GM18858 (cell line): Measurements from ENCODE around the gene AFF1.
"Not testable (repeated sequence)": the region's sequence is repeated elsewhere in the genome, so short reads cannot be mapped to it uniquely, and the experiment has no call there.

ENCODE experiments used
- ATAC-seq: cut with Tn5 transposase; IDR thresholded peaks from one replicate; pipeline ENCODE4 v1.9.1; 2021; ENCODE audit not compliant: unreplicated experiment

AFF1 gene

DNA sequence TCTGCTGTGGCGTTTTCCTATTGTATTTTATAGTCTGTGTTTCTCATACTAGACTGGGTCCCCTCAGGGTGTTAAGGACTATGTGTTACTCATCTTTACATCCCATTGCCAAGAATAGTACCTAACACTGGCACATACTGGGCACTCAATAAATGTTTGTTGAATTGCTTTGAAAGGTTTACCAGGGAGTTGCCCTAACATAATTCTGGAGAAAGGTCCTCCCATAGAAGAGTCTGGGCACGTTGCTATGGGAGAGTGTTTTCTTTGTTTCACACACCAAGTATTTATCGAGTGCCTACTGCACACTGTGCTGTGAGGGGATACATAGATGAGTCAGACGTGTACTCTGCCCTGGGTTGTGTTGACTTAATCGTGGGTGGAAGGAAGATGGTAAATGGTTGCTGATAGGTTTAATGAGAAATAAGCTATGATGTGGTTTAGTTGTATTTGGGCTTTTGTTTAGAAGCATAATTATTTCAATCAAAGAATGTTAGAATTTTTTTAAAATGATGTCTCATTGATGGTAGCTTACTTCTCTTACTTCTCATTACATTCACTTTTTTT, 42.9 kb downstream of the AFF1 start:
- ATAC-seq, result peak; percentile 95

DNA sequence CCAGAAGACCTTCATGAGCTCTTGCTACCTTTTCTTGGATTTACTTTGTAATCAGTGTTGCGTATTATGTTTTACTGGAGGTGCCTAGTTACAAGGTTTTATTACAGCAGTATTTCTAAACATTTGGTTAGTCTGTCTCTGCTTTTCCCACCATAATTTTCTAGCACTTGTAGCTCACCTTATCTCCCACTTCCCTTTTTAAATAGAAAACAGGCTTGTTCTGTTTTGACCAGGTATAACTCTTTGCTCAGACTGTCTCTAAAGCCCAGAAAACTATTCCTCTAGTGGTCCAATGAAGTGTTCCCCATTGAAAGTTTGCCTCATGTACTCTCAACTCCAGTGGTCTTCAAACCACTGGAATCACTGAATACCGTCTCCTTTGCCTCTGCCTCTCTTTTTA, 43.9 kb downstream of the AFF1 start:
- no peak for ATAC-seq

DNA sequence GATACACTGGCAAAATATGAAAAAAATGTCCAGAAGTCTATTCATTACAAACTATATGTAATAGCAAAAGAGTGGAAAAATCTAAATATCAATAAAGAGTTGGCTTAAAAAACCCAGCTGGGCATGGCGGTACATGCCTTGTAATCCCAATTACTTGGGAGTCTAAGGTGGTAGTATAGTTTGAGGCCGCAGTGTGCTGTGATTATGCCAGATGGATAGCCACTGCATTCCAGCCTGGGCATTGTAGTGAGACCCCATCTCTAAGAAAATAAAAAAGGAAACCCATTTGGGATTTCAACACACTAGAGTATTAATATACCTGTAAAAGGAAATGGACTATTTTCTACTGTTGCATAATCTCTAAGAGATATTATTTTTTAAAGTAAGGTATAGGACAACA, 45.4 kb downstream of the AFF1 start:
- no peak for ATAC-seq

DNA sequence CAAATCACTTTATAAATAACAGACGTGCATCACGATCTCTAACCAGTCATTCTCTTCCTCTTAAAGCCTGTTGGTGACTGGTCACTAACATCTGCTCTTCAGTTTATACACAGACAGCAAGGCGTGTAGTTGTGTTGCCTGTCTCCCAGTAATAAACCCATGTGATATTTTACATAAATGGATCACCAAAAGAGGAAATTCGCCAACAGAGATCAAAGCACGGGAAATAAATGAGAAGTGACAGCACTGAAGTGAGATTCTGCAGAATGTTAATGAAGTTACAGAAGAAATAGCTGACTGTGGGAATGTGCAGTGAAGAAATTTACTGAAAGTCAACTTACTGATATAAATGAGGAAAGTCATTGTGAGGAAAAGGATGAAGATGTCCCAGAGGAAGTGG, 47.0 kb downstream of the AFF1 start:
- no peak for ATAC-seq

DNA sequence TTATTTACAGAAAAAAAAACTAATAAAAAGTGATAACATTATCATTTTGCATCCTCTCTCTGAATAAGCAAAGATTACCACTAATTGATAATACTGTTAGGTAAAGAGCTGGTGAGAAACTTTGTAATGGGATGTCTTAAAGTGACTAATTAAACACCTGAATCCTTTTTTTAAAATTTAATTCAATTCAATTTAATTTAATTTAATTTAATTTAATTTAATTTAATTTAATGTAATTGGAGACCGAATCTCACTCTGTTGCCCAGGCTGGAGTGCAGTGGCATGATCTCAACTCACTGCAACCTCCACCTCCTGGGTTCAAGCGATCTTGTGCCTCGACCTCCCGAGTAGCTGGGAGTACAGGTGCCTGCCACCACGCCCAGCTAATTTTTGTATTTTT, 51.0 kb downstream of the AFF1 start:
- not testable (repeated sequence) for ATAC-seq

DNA sequence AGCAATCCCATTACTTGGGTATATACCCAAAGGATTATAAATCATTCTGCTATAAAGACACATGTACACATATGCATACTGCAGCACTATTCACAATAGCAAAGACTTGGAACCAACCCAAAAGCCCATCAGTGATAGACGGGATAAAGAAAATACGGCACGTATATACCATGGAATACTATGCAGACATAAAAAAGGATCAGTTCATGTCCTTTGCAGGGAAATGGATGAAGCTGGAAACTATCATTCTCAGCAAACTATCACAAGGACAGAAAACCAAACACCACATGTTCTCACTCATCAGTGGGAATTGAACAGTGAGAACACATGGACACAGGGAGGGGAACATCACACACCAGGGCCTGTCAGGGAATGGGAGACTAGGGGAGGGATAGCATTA, 54.8 kb downstream of the AFF1 start:
- not testable (repeated sequence) for ATAC-seq

DNA sequence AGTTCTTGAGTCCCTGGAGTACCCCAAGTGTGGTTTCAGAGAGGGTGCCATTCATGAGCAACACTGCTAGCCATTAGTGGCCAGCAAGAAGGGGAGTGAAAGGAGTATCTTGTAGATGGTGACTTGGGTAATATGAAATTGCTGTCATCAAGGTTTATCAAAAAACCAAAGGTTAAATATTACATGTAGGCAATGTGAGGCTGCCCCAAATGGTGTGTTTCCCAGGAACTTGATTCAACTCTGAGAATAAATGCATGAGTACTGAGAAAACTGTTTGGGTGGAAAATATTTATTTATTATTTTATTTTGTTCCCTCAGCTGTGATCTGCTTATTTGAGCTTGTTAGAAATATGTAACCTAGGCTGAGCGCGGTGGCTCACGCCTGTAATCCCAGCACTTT, 55.7 kb downstream of the AFF1 start:
- no peak for ATAC-seq

DNA sequence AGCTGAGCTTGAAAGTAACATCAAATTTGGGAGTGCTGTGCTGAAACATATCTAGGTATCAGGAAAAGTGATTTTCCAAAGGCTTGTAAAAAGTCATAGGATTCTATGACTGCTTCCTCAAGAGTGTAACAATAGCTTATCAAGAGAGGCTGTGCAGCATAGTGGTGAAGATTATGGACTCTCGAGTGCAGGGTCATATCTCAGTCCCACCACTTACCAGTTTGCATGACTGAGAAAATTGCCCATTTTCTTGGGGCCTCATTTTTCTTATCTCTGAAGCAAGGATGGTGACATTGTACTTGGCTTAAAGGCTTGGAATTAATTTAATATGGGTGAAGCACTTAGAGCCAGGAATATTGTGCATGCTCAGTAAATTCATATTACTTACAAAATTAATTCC, 57.2 kb downstream of the AFF1 start:
- ATAC-seq, result no peak

DNA sequence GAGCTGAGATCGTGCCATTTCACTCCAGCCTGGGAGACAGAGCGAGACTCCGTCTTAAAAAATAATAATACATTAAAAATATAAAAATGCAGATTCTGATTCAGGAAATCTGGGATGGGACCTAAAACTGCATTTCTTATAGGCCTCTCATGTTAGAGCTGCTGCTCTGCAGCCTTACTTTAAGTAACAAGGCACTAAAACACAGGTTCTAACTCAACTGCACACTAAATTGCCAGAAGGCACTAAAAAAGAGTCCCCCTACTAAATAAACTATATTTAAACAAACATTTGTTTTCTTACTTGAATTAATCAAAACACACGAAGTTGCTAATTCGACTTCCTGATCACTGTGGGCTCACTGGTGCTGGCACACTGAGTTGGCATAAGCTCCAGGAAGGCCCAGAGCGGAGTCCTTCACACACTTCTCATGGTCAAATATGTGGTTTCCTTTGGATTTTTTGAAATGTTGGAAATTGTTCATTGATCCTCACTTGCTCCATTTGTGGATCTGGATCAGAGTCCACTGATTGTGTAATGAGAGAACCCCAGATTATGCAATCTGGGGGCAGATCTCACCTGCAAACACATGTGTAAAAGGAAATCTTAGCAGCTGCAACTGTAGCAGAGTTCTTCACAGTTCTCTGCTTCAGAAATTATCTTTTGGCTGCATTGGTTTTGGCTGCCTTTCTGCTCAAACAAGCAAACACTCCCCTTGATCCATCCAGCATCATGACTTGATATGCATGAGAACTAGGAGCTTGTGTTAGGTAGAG, 59.3 kb downstream of the AFF1 start:
- ATAC-seq, result no peak

DNA sequence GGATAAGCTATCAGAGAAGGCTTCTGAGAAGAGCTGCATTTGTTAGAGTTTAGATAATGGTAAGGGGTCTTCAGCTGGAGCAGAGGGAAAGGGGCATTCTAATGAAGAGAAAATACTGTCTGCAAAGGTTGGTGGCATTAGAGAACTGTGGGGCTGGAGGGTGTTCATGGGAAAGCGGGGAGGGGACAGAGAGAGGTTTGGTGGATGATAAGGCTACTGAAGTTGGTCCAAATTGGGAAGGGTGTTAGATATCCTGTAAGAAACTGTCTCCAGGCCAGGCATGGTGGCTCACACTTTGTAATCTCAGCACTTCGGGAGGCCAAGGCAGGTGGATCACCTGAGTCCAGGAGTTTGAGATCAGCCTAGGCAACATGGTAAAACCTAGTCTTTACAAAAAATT, 59.9 kb downstream of the AFF1 start:
- no peak for ATAC-seq

DNA sequence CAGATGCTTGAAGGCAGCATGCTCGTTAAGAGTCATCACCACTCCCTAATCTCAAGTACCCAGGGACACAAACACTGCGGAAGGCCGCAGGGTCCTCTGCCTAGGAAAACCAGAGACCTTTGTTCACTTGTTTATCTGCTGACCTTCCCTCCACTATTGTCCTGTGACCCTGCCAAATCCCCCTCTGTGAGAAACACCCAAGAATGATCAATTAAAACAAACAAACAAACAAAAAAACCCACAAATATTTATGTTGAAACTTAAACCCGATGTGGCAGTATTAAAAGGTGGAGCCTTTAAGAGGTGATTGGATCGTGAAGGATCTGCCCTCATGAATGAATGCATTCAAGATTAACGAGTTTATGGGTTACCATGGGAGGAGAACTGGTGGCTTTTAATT, 61.7 kb downstream of the AFF1 start:
- not testable (repeated sequence) for ATAC-seq

DNA sequence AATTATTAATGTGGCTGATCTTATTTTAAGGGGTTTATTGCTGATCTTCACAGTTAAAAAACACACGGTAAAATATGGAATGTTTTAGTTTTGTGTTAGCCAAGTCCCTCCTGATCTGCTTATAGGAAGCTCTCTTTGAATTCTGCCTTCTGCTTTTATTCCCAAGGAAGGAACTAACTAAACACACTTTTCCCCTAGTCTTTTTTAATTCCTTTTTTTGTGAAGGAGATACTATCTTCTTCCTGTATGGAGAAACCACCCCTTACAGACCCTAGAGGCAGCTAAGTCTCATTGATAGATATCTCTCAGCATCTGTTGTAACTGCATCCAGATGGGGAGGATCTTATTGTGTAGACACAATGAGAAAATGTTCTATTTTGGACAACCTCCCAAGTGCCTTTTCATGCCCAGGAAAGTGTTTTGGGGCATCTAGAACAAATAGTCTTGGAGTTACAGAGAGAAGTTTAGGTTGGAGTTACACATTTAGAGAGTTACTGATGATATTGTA, 64.4 kb downstream of the AFF1 start:
- no peak for ATAC-seq

DNA sequence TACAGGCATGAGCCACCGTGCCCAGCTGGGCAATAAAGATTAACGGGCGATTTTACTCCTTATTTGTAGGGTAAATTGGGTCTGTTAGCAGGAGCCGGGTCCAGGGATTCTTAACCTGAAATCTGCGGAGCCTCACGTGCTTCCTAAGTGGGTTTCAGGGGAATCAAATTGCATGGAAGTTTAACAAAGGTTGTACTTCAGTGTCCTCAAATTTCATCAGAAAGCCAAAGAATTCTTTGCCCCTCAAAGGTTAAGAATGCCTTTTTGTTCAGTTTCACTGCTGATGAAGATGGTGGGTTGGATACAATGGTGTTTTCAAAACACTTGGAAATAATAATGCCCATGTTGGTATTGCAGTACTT, 67.9 kb downstream of the AFF1 start:
- ATAC-seq, result no peak

DNA sequence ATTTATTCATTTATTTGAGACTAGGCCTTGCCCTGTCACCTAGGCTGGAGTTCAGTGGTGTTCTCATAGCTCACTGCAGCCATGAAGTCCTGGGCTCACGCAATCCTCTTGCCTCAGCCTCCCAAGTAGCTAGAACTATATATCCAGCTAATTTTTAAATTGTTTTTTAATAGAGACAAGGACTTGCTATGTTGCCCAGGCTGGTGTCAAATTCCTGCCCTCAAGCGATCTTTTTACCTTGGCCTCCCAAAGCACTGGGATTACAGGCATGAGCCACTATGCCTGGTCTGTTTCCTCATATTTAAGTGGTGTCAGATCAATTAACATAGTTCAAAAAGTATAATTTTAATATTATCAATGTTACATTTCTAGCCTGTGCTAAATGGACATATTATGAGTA, 68.5 kb downstream of the AFF1 start:
- ATAC-seq, result no peak

DNA sequence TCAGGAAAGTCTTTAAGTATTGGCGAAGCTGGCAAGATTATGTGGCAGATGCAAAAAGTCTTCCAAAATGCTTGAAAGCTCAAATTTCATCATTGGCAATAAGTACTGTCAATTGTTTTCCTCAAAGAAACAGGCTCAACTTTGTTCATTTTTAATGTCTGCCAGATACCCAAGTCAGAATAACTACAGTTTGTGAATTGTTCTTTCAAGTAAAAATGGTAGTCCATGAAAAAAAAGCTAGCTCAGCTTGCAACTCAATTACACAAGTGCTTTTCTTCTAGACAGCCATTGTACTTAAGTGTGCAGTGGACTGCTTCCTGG, 70.5 kb downstream of the AFF1 start:
- no peak for ATAC-seq

DNA sequence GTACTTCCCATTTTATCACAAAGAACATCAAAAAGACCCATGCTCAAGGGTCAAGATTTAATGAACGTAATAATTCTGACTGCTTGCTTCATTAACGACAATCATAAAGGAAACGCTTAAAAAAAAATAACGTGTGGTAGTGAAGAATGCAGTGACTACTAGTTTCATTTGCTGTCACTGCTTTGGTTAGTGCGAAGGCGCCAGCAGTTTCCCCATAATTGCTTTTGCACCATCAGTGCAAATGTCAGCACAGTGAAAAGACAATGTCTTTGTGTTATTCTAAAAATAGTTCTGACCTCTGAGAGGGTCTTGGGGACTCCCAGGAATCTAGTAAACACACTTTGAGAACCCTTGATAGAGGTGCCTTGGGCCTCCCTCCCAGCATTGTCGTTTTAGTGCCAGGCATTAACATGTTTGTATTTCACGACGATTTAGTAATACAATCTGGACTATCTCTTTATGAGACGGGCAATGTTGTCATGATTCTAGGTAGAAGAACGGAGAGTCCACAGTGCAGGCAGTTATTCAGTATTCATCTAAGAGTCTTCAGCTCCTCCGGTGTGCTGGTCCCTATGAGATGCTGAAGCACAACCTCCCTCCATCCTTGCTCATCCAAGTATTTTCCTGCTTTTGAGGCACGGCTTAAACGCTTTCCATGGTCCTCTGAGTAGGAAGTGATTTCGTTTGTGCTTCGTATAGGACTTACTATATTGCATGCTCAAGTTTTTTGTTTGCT, 71.0 kb downstream of the AFF1 start:
- ATAC-seq, result peak; percentile 26

DNA sequence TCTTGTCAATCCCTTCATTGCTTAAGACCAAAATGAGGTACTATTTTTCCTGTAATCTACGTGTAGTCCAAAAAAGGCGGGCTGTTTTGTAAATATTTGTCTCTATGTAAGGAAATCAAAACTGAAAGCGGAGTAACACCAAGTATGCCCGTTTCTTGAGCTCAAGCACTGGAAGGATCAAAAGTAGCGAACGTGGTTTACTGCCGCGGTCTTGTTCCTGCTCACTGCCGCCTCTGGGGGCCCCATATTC, 71.5 kb downstream of the AFF1 start:
- peak; percentile 38 for ATAC-seq

DNA sequence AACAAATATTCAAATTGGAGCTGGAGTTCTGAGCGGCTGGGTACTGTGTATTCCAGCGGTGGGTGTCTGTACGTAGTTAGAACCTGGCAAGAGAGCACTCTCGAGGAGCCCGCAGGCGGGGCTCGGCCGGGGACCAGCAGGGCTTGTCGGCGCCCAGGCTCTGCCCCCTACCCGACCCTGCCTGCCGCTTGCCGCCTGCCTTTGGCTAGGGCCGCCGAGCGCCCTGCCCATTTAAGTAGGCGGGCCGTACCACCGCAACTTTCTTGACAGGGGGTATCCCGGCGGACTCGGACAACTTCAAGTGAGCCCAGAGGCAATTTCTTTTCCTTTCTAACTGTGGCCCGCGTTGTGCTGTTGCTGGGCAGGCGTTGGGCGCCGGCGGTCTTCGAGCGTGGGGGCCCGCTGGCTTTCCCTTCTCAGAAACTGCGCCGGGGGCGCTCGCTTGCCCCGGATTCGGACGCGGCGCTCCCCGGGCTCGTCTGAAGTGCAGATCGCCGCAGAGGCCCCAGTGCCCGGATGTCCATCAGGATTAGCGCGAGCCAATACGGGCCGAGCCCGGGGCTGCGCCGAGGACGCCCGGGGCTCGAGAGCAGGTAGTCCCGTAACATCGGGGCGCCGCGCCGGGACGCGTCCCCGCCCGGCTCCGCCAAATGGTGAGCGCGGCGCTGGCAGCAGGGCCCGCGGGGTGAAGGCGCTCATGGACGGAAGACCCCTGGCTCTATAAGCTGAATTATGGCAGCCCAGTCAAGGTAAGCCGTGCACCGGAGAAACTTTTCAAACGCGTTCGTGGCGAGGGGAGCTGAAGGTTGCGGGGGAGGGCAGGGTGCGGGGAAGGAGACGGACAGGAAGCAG, 72.1 kb downstream of the AFF1 start:
- ATAC-seq, result peak; percentile 49

DNA sequence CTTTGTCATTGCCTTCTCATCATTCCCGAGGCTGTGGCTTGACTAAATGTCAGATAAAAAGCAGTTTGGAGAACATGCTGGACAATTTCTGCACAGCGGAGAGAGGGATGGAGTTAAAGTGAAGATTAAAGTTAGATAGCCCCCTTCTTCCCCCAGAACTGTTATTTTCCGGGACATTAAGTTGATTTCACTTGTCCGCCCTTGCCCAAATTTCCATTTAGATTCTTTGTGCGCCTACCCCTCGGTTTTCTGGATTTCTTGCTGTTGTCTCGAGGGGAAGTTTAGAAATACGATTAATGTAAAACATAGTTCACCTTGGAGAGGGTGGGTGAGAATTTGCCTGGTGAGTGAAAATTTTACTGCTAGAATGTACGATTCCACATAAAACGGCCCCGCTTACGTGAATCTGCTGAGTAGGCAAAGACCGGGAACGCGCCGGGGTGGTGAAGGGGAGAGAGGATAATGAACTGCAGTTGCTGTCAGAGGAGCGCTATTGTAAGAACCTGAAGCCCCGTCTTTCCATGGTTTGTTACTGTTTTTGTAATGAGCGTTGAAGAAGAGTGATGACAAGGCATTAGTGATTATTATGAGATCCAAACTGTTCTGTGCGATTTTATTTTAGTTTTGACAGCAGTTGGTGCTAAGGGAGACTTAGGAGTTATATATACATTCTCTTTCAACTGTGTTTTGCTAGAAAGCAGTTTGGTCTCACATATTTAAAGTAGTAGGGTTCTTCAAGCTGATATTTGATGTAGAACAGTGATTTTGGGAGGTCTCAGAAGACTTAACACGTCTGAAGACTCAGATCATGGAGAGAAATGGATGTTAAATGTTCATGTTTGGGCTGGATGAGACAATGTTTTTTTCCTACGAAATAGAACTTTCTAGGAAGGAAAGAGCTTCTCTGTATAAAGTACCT, 73.0 kb downstream of the AFF1 start:
- no peak for ATAC-seq

DNA sequence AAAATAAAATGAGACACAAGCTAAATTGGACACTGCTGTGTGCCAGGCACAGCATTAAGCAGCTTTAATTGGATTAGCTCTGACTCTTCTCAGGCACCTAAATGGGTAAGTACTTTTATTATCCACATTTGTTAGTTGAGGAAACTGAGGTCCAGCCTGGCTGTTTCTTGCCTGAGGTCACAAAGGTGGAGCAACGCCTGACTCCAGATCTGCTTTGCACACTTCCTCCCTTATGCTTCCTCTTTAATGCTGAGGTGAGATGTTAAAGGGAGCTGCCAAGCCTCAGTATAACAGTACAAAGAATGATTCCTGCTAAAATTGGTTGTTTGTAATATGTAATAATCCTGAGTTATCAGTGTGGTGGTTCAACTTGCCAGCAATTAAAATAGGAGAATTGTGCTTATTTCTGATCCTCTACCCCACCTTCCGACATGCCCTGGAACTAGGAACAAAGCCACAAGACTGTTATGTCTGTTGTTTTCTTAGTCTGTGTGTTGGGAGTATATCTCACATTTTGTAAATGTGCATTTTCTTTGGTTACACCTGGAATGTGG, 74.4 kb downstream of the AFF1 start:
- no peak for ATAC-seq
